ENCODE measurements around the gene TNIP2.

DNA sequence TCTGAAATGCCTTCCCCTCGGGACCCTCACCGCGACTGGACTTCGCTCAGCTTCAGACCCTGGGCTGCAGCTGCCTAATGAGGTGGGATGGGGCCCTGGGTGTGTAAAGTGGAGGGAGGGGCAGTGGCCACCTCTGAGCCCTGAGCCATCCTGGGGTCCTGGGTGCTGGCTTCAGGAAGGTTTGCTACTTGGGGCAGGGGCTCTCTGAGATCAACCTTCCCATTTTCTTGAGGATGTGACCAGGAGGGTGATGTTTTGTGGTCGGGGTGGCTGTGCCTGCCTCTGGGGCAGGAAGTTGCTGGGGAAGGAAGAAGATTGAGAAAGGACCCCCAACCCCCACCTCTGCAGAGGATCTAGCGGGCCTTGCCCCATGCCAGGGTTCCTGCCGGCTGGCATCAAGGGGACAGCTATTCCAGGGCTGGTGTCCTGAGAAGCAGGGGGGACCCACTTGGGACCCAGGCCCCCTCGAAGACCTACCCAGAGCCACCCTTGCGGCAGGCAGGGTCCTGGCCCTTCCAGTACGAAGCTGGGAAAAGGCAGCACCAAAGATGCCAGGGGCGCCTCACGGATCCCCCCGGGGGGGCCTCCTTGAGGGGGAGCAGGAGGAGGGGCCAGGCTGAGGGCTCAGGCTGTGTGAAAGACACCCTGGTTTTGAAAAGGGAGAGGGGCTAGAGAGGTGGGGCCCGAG is 43.2 kb upstream of the TNIP2 start:
- TF ChIP-seq POLR2AphosphoS5 (IDR thresholded peaks at IDR 0.05; ENCODE audit: low read depth, low read length), result no peak
- TF ChIP-seq POLR2A (IDR thresholded peaks at IDR 0.05; ENCODE audit: low read depth, low read length), result no peak
- TF ChIP-seq SPI1 (IDR thresholded peaks at IDR 0.05; ENCODE audit: low read depth, low read length), result no peak
- TF ChIP-seq TAF1 (IDR thresholded peaks at IDR 0.05; ENCODE audit: low read depth, low read length), result no peak
- no peak for TF ChIP-seq PAX5 (IDR thresholded peaks at IDR 0.05; ENCODE audit: insufficient read depth, low read length, severe bottlenecking)
- no peak for TF ChIP-seq POU2F2 (IDR thresholded peaks at IDR 0.05; ENCODE audit: low read depth, low read length)

All from GM12891 (cell line).